CD4-positive, alpha-beta T cell treated with Interleukin-1 beta for 1 hour (primary cell): ENCODE results near the gene RAB7A.

Experiments
- DNase-seq, 2 donors: peaks; one replicate each; pipeline ENCODE4 v3.0.0-alpha.2; 2020 to 2022

The RAB7A gene

DNA sequence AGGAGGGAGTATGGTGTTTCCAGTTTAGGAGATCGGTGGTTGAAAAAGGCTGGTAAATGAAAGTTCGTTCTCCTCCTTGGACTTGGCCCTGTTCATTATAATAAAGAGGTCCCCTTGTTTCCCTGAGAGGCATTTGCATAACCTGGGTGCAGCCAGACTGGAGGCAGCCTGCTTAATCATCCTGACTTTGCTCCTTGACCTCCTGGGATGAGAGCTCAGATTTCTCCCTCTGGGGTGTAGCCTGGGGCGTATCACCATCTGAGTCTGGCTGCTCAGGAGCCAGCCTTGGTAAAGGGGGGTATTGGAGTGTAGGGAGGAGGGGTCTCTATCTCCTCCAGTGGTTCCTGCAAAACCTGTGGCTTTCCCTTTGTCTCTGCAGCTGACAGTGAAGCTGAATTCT, 132.2 kb downstream of the RAB7A start:
- no peak for DNase-seq

DNA sequence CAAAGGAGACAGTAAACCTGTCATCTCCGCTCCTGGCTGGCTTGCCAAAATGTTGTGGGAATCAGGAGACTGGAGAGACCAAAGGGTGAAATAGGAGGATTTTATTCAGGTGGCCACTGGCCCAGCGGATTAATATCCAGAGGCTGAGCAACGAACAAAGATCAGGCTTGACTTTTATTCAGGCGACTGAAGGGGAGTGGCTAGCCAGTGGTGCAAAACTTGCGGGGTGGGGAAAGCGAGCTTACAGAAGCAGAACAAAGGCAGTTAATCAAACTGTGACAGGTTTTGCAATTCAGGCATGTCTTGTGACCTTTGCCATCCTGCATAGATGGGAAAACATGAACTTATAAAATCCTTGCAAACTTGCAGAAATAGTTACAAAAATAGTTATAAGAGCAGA, 133.6 kb downstream of the RAB7A start:
- DNase-seq = no peak

DNA sequence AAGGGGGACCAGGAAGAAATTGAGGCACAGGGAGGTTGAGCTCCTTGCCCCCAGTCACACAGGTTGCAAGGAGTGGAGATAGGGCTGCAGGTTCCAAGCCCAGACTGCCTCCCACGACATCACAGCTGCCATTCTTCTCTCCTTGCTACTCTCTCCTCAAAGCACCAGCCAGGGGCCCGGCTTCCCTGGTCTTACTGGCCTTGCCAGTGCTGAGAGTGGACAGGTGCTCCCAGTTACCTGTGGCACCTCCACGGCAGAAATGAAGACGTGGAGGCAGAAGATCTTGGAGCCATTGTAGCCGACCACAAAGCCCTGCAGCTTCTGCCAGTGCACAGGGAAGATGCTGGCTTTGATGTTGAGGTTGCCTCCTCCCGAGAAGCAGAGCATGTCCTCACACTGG, 135.5 kb downstream of the RAB7A start:
- DNase-seq = no peak

DNA sequence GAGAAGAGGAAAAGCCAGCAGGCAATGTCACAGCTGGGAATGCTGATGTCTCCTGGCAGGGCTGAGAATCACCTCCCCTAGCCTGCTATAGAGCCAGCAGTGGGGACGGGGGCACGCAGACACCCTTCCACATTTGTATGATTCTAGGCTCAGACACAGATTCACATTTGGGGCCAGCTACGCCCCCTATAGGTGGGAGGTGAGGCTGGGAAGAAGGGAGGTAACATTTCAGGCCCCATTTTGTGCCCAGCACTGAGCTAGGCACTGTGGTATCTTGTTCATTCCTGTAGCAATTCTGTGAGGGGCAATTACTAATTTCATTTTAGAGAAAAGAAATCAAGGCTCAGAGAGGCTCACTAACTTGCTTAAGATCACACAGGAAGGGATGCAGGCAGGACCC, 137.6 kb downstream of the RAB7A start:
- DNase-seq = no peak
